SW 1271 (cell line): ENCODE results near the gene ACVR1B.

Experiments
- DNase-seq, 2 experiments: peaks; one replicate each; lab custom pipeline; 2025; lab: John Stamatoyannopoulos, UW

ACVR1B gene

DNA sequence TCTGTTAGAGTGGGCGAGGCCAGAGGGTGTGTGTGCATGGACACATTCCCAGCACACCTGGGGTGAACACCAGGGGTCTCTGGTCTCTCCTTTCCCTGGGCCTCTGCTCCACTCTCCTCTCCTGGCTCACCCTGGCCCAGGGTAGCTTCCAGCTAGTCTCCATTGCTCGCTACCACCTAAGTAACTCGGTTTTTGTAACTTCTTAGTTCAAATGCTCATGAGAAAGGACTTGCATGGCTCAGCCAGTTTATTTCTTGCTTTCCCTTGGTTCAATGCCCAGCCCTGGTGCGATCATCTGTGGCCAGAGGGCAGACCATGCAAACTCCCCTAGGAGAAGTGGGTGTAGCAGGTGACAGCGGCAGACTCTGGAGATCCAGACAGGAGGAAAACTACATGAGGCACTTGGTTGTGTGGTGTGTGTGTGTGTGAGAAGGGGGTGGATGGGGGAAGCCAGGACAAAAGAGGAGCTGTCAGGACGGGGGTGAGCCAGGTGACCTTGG lies 8.9 kb upstream of the ACVR1B start:
- DNase-seq, result no peak

DNA sequence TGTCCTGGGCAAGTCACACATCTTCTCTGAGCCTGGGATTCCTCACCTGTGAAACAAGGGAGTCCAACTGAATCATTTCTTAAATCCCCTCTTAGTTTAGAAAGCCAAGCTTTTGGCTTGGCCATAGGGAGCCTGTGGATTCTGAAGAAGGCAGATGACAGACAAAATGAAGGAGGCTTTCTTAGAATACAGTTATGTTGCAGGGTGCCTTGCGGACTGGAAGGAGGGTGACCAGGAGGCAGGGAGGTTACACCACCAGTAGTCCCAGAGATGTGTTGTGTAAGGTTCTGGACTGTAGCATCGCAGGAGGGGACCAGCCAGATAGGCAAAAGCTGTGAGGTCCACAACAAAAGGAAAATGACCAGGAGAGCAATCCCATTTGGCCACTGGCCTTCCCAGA lies 8.2 kb upstream of the ACVR1B start:
- no peak for DNase-seq

DNA sequence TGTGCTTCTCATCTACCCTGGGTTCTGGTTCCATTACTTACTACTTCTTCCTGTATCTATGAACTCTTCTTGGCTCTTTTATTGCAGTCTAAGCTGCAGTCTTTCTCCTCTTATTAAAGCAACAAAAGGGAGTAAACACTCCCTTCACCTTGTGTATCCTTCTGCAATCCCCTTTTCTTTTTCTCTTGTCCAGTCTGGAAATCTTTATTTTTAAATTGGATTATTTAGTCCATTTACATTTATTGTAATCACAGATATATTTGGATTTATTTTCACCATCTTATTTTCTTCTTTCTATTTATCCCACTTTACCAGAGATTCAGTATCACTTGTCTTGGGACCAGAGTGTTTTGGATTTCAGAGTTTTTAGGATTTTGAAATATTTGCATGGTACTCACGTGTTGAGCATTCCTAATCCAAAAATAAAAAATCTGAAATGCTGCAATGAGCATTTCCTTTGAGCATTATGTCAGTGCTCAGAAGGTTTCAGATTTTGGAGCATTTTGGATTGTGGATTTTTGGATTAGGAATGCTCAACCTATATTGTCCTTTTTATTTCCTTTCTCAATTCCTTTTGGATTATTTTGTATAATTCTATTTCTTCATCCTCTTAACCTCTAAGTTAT lies 6.8 kb upstream of the ACVR1B start:
- no peak for DNase-seq

DNA sequence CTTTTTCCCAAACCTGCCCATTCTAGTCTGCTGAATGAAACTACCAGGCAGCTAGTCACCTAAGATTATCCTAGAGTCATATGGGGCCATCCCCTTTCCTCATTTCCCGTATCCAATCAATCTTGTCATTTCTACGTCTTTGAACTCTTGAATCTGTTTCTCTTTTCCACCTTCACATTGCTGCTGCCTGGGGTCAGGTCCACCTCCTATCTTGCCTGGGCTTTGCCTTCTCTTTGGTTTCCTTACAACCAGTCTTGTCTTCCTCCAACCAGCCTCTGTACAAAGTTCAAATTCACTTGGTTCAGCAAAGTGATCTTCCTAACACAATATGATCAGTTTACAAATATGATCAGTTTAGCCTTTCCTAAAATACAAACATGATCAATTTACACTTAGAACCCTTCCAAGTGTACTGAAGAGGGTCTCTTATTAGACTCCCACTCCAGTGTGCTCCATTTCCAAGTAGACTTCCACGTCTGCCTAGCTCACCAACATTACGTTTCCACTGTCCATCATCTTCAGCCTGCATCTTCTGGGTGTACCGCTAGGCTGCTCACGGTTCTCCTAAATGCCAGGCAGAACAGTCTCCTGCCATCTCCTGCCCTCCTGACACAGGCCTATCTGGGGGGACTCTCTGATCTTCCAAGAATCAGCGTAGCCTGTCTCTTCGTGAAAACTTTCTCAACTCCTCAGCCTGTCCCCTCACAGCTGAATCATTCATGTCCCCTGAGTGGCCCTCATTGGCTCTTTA lies 4.1 kb upstream of the ACVR1B start:
- DNase-seq, result no peak

DNA sequence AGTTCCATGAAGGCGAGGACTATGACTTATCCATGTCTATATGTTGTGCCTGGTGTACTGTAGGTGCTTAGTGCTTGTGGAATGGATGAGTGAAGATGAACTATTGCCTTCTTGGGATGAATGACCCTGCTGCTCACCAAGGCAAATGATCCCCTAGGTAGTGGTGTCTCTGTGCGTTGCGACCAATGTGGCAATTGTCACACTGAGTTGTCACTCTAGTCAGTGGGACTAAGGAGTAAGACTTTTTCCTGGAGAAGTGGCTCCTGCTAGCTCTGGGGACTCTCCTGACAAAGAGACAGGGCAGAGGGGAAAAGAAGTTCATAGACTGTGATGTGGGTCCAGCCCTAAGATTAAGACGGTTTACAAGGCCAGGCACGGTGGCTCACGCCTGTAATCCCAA lies 3.4 kb upstream of the ACVR1B start:
- DNase-seq, result no peak

DNA sequence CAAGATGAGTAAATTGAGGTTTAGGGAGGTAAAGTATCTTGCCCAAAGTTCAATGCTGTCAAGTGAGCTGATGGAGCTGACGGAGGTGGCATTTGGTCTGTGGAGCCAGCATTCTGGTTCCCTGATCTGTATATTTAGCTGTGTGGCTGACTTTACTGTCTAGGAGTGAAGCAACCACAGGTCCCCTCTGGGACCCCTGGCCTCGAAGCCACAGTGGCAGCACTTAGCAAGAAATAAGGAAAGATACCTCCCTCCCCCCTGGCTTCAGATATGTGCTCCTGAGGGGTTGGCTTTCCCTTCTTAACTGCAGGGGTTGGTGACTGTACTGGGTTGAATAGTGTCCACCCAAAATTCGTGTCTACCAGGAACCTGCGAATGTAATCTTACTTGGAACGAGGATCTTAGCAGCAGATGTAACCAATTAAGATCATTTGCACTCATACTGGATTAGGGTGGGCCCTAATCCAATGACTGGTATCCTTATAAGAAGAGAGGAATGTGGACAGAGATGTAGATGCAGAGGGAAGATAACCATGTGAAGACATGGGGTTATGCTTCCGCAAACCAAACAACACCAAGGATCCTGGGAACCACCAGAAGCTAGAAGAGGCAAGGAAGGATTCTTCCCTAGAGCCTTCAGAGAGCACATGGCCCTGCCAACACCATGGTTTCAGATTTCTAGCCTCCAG lies 2.0 kb upstream of the ACVR1B start:
- no peak for DNase-seq

DNA sequence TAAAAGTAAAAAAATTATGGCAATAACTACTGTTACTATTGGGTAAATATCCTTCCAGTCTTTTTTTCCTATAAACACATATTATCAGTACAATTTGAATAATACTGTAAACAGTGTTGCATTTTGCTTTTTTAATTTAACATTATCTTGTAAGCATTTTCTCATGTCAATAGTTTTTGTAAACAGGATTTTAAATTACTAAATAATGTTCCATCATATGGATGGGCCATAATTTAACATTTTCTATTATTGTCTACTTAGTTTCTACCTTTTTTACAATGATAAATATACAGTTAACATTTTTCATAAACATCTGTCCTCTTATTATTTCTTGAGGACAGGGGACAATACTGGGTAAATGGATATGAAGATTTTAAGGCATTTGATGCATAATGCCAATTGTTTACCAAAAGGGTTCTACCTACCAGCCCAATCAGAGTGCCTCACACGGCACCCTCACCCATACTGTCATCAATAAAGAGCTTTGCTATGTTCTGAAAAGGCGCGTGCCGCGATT lies 759 bp upstream of the ACVR1B start:
- no peak for DNase-seq

DNA sequence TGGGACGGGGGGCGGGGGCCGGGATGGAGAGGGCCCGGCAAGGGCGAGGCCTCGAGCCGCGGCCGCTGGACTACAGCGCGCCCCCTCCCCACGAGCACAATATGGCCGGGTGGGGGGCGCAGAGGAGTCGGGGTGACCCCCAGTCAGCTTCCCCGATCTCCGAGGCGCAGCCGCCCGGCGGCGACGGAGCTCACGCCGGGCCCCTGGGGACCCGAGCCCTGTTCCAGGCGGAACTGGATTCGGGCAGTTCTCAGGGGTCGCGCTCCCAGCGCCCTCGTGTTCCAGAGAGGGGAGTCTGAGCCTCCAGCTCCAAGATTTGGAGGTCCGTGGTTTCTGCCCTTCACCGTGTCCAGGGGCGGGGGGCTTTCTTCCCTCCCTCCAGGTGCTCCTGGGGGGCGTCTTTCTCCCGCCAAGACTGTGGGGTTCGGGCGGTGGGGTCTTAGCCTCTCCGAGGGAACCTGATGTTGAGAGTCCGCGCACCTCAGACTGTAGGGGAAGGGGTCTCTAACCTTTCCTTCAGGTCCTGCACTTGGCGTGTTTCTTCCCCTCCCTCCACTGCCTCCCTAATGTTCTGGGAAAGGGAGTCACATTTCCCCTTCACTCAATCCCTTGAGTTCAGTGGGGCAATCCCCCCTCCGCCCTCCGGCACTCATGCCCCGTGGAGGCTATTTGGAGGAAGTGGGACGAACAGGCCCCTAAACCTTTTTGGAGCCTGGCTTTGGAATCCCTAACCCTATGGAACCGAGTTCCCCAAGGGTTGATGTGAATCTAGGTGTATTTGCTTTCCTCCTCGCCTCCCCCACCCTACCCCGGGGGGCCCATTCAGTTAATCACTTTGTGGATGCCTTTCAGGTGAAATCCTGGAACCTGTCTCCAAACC lies 584 bp downstream of the ACVR1B start:
- DNase-seq, result no peak

DNA sequence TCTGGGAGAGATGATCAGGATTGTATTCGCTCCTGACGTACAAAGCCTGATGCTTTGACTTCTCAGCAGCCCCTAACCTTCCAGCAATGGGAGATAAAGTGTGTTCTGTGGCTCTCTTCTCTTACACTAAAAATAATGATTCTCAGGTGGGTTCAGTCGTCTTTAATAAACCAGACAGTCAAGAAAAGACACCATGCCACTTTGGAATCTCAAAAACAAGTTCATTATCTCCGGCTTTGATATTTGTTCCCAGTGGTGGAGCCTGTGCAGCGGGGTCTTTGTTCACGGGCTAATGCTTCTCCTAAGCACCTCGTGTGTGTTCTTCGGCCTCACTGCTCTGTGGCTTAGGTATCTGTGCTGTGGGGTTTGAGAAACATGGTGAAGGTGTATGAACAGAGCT lies 1.6 kb downstream of the ACVR1B start:
- no peak for DNase-seq

DNA sequence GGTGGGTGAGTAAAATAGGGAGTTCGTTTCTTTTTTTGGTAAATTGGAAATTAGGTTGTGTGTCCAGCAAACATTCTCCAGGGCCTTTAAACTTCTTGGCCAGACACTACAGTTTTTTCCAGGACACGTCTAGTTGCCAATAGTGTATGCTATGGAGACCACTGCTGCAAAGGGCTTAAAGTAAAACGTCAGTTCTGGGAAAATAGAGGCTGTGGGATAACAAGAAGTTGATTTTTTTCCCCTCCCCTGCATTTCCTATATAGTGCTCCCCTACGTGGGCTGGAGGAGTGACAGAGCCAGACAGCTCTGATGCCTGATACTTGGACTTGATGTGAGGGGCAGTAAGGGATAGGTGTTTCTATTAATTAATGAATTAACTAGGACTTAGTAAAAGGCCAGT lies 2.4 kb downstream of the ACVR1B start:
- DNase-seq, result no peak

DNA sequence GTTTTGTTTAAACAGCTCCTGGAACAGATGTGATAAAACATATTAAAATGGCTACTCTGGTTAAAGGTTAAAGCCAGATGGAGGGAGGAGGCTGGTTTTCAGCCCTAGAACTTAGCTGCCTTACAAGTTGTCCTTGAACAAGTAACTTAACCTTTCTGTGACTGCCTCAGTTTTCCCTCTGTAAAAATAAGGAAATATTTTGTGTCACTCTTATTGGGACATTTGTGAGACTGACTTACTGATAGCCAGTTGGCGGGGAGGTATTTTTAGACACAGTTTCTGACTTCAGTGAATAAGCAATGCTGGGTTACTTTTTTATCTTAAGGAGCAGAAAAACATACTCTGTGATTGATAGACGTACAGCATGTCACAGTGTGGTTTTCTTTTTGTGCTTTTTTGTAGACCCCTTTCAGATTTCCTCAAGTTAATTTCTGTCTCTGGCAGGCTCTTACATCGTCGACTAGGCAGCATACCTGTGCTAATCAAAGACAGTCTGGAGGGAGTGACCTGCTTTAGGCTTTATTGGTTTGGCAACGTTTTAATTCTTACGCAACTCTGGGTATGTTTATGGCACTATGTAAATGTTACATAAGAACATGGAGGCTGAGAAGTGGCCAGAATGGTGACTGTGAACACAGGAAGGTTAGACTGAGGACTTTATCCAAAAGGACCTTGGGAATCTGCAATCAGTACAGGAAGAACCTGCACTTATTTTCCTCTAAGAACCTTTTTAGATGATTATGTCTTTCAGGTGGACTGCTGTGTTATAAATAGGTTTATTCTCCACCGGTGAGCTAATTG lies 3.3 kb downstream of the ACVR1B start:
- DNase-seq, result no peak

DNA sequence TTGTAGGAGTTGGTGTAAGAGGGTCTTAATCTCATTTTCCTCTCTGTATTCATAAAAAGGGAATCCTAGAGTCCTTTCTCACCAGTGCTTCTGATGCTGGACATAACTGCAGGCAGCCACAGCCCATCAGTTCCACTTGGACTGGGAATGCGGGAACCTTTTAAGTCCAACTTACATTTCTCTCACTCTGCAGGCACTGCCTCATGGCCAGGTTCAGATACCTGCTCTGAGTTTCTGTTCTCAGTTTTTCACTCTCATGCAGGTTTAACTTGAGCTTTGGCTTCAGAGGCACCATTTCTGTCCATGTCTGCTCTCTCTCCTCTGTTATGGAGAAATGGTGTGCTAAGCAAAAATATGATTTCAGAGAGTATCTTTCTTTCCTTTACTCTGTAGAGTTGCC lies 4.2 kb downstream of the ACVR1B start:
- no peak for DNase-seq

DNA sequence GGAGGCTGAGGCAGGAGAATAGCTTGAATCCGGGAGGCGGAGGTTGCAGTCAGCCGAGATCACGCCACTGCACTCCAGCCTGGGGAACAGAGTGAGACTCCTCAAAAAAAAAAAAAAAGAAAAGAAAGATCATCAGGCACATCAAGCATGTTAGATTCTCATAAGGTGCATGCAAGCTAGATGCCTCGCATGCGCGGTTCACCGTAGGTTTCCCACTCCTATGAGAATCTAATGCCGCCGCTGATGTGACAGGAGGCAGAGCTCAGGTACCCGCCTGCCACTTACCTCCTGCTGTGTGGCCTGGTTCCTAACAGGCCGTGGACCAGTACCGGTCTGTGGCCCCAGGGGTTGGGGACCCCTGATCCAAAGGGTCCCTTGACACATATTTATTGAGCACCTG lies 7.0 kb downstream of the ACVR1B start:
- DNase-seq, result no peak

DNA sequence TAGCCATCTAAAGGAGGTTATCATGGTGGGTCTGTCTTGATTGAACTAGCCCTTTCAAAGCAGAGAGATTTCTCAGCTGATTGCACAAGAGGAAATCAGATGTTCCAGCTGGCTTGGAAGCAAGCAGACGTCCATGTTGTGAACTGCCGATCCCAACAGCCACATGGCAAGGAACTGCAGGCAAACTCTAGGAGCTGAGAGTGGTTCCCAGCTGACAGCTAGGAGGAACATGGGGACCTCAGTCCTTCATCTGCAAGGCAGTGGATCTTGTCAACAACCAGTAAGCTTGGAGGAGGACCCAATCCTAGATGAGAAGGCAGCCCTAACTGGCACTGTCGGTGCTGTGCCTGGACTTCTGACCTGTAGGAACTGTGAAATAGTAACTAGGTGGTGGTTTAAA lies 7.7 kb downstream of the ACVR1B start:
- no peak for DNase-seq

DNA sequence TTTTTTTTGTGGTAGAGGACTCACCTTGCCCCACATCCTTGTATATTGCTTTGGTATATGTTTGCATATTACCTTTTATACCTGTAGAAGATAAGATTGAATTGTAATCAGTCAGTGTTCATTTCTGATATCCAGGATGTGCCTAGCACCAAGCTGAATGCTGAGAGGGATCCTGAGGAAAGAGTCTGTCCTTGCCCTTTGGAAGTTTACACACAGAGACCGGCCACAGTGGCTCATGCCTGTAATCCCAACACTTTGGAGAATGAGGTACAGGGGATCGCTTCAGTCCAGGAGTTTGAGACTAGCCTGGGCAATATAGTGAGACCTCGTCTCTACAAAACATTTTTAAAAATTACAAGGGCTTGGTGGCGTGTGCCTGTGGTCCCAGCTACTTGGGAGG lies 8.4 kb downstream of the ACVR1B start:
- no peak for DNase-seq

DNA sequence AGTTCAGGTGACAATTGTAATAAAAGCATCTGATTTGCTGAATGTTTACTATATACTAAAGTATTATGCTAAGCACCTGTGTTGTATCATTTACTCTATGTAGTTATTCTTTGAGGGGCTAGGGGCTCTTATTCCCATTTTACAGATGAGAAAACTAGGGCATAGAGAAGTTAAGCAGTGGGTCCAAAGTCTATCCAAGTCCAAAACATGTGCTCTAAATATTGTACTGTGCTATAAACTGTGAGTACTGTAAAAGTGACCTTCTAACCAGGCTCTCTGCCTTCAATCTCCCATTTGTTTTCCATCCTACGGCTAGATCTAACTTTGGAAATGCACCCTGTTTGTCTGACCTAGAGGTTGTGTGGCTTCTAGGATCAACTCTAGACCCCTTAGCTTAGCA lies 9.0 kb downstream of the ACVR1B start:
- no peak for DNase-seq

DNA sequence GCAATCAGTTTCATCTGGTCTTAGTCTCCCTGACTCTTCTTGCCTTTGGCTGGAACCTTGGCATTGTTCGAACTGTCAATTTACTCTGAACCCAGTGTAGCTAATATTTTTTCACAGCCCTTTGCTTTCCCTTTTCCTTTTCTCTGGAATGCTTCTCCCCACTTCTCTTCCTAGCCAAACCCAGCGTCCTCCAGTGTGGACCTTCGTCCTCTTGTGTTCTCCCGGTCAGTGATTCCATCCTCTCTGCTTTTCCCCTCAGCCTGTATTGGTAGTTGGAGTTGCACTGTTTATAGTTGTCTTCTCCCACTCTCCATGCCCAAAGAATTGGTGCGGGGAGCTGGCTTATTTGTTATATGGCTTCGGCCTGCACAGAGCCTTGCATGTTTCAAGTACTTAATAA lies 9.4 kb downstream of the ACVR1B start:
- no peak for DNase-seq

DNA sequence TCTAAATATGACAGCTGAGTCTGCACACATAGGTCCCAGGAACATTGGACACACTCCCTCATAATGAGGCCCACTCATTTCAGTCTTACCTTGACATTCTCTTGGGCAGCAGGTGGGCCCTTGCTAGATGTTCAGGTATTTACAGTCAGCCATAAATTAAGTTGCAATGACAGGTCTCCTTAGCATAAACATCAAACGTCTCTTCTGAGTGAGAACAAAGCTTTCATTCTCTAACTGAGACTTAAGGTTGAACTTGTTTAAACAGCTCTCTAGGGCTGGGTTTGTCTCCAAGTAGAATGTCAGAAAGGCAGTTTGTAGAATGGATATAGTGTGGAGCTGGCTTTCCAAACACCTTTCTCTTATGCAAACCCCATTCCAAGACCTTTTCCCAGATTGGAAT lies 10.3 kb downstream of the ACVR1B start:
- no peak for DNase-seq

DNA sequence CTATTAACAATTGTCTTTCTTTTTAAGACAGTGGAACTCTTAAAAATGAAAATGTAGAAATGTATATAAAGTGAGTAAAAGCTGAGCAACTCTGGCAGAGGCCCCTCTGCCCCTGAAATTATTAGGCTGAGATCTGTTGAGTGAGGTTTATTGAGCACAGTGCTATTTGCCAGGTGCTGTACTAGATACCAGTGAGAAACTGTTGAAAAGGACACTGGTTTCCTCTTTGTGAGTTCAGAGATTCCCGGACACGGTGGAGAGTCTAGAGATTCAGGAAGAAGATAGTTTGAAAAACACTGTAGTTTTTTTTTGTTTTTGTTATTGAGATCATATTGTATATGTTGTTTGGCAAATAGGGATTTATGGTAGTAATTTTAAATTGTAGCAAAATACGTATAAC lies 11.2 kb downstream of the ACVR1B start:
- DNase-seq, result no peak

DNA sequence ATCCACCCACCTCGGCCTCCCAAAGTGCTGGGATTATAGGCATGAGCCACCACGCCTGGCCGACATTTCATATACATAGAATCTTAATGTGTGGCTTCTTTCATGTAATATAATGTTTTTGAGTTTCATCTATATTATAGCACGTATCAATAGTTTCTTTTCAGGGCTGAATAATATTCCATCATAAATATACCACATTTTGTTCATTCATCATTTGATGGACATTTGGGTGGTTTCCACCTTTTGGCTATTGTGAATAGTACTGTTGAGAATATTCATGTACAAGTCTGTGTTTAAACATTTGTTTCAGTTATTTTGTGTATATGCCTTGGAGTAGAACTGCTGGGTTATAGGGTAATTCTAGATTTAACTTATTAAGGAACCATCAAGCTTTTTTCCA lies 12.0 kb downstream of the ACVR1B start:
- DNase-seq, result no peak

DNA sequence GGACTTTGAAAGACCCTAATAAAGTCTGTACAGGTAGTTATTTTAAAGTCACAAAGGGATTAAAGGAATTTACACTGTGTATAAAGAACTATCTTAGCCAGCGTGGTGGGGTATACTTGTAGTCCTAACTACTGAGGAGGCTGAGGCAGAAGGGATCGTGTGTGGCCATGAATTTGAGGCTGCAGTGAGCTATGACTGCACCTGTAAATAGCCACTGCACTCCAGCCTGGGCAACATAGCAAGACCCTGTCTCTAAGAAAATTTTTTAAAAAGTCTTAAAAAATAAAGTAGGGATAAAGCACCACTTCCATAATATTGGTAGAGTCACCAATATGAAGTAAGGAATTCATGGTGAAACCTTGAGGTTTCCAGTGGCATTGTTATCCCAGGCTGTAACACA lies 18.1 kb downstream of the ACVR1B start:
- no peak for DNase-seq
